Bronchial epithelial cell (primary cell): ENCODE measurements around the gene SCCPDH. TPM values are rescaled to one million over a fixed set of nuclear protein-coding genes. Genes with fewer than 3 reads are reported as not detected.

ENCODE experiments used
- DNase-seq: peaks from one replicate; pipeline ENCODE4 v3.0.0-alpha.2; 2010; ENCODE audit warnings: low read depth
- FAIRE-seq: peaks from 2 replicates; lab custom pipeline; 2011; peaks lifted over from hg19 to GRCh38; lab: Jason Lieb, UNC
- H3K27me3 ChIP-seq: 2 replicates; pipeline ENCODE4 v1.5.1; 2011; ENCODE audit warnings: low read length; ENCODE audit not compliant: control insufficient read depth, insufficient read depth
- H3K36me3 ChIP-seq: 2 replicates; pipeline ENCODE4 v1.5.1; 2011; ENCODE audit warnings: low read length; ENCODE audit not compliant: control insufficient read depth, insufficient read depth
- H3K4me3 ChIP-seq: 2 replicates; pipeline ENCODE4 v1.5.1; 2011; ENCODE audit warnings: mild to moderate bottlenecking, low read depth, low read length, control low read depth
- CTCF ChIP-seq: IDR thresholded peaks from 2 replicates; pipeline ENCODE4 v1.5.1; 2011; ENCODE audit warnings: mild to moderate bottlenecking, moderate library complexity, low read length, control low read depth, inconsistent platforms; ENCODE audit not compliant: insufficient read depth, severe bottlenecking
- total RNA-seq: library from RNA; depleted of rRNA; stranded (reverse); fragments of >200 nt; gene quantifications from 2 replicates; pipeline ENCODE4 v1.2.1, GENCODE V29; 2014

The SCCPDH gene
- total RNA-seq, 1 donor from 2014 or later = 3.7 TPM

- no peak for TF ChIP-seq CTCF
- Histone ChIP-seq H3K36me3 (no peaks in the 10 kb centered on the region), H3K27me3 (no peaks in the 10 kb centered on the region), H3K4me3 (no peak overlapping the region)
- DNase-seq (no peak), FAIRE-seq (no peak)
Measured at GRCh38 chr1:246800356-246800755, 76.1 kb downstream of the SCCPDH start.

DNA sequence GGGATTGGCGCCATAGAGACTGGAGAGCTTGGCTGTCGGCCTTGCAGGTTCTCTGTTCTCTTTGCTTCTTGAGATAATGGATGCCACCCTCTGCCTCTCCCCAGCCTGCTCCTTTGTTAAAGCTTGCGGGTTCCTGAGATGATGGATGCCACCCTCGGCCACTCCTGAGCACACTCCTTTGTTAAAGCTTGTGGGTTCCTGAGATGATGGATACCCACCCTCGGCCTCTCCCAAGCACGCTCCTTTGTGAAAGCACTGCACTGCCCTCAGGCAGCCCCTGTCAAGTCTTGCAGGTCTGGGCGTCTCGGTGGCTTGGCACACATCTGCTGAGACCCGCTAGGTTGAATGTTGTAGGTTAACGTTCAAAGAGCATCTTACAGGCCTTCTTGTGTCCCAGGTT, 76.5 kb downstream of the SCCPDH start:
- FAIRE-seq (no peak), DNase-seq (no peak)
- Histone ChIP-seq H3K36me3 (no peaks in the 10 kb centered on the region), H3K4me3 (no peak overlapping the region), H3K27me3 (no peaks in the 10 kb centered on the region)
- no peak for TF ChIP-seq CTCF

DNA sequence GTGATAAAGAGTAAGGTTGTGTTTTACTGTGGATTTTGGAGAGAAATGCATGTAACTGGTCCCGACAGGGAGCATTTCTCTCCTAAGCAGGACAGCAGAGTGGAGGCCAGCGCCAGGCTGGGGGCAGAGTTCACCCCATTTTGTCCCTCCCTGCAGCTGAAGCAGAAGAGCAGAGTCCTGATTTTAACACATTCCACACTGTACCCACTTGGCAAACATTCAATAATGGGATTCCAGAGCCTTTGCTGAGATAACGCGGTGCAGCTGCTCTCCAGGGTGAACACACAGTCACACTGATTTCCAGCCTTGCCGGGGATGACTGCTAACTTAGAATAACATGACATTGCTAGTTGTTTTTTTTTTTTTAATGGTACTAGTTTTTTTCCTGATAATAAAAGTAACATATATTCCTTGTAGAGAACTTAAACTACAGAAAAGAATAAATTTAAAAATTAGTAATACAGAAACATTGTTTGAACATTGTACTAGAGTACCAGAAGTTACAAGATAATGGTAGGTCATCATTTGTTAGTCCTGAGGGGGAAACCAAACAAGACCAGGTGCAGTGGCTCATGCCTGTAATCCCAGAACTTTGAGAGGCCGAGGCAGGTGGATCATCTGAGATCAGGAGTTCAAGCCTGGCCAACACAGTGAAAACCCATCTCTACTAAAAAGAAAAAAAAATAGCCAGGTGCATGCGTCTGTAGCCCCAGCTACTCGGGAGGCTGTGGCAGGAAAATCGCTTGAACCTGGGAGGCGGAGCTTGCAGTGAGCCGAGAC, 77.2 kb downstream of the SCCPDH start:
- H3K4me3 ChIP-seq = no peak overlapping the region
- no peak for TF ChIP-seq CTCF
- no peaks in the 10 kb centered on the region for H3K36me3 ChIP-seq
- no peak for DNase-seq
- no peaks in the 10 kb centered on the region for H3K27me3 ChIP-seq
- FAIRE-seq = no peak

- FAIRE-seq (no peak), DNase-seq (no peak)
- no peaks in the 10 kb centered on the region for H3K36me3 ChIP-seq
- TF ChIP-seq CTCF = no peak
- no peaks in the 10 kb centered on the region for H3K27me3 ChIP-seq
- H3K4me3 ChIP-seq = no peak overlapping the region
Measured at GRCh38 chr1:246803373-246803772, 79.2 kb downstream of the SCCPDH start.

DNA sequence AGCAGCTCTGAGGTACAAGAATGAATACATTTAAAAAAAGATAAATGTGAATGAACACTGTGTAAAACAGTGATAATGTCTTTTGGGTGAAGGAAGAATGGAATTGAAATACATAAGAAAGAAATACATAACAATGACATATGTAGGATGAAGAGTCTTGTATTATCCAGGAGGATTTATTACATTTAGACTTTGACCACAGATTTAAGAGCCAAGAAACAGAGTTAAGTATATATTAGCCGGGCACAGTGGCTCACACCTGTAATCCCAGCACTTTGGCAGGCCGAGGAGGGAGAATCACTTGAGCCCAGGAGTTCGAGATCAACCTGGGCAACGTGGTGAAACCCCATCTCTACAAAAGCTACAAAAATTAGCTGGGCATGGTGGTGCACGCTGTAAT, 79.7 kb downstream of the SCCPDH start:
- no peak for DNase-seq
- H3K27me3 ChIP-seq = no peaks in the 10 kb centered on the region
- no peak for TF ChIP-seq CTCF
- H3K36me3 ChIP-seq = no peaks in the 10 kb centered on the region
- H3K4me3 ChIP-seq = no peak overlapping the region
- no peak for FAIRE-seq

GRCh38 chr1:246805135-246805716, 81.0 kb downstream of the SCCPDH start:
- no peak for TF ChIP-seq CTCF
- FAIRE-seq = no peak
- no peaks in the 10 kb centered on the region for H3K27me3 ChIP-seq
- no peak for DNase-seq
- H3K36me3 ChIP-seq = no peaks in the 10 kb centered on the region
- no peak overlapping the region for H3K4me3 ChIP-seq
